GM12891 (cell line): ENCODE results near the gene HSP90B1.

Experiments used
- PAX5 ChIP-seq: IDR thresholded peaks from 2 replicates; pipeline ENCODE4 v1.6.1; 2011; ENCODE audit warnings: low read length, moderate library complexity, mild to moderate bottlenecking; ENCODE audit not compliant: insufficient read depth, severe bottlenecking
- POLR2A ChIP-seq: IDR thresholded peaks from 2 replicates; pipeline ENCODE4 v1.6.1; 2011; ENCODE audit warnings: low read depth, low read length, control low read depth
- POLR2AphosphoS5 ChIP-seq: IDR thresholded peaks from 2 replicates; pipeline ENCODE4 v1.6.1; 2011; ENCODE audit warnings: low read depth, low read length, control low read depth
- POU2F2 ChIP-seq: IDR thresholded peaks from 2 replicates; pipeline ENCODE4 v1.6.1; 2011; ENCODE audit warnings: low read depth, mild to moderate bottlenecking, control low read depth, low read length, moderate library complexity
- SPI1 ChIP-seq: IDR thresholded peaks from 2 replicates; pipeline ENCODE4 v1.6.1; 2011; ENCODE audit warnings: low read depth, low read length, control low read depth
- TAF1 ChIP-seq: IDR thresholded peaks from 2 replicates; pipeline ENCODE4 v1.6.1; 2011; ENCODE audit warnings: low read depth, low read length, control low read depth

- no peak for TF ChIP-seq POLR2A
- no peak for TF ChIP-seq POLR2AphosphoS5
- no peak for TF ChIP-seq TAF1
- no peak for TF ChIP-seq SPI1
- no peak for TF ChIP-seq PAX5
- no peak for TF ChIP-seq POU2F2
Measured at GRCh38 chr12:103882861-103883596, 47.2 kb upstream of the HSP90B1 start.
